Measurements from ENCODE around the gene COL7A1. TPM values are rescaled to one million over a fixed set of nuclear protein-coding genes. Genes with fewer than 3 reads are reported as not detected.

The COL7A1 gene
- total and polyA plus RNA-seq, 2 of the 8 experiments (the other 6 are each of a cell fraction or from before 2014, with no cell fraction given): 10.7 to 13.9 TPM

DNA sequence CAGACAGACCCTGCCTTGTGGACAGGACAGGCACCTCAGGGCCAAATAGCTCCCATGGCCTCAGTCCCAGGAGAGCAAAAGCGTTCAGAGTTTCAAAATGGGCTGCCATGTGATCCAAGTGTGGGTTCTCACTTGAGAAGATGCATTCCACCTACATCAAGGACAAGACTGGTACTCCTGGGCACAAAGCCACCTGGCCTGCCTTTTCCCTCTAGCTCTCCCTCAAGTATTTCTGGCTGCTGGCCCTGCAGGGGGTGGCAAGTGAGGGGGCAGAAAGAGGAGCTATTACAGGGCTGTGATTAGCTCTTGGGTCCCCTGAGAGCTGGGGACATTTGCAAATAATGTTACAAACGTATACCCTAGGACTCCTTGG is 6.5 kb upstream of the COL7A1 start (continued):
- TF ChIP-seq POLR2A (IDR thresholded peaks at IDR 0.05; ENCODE audit: control extremely low read depth in 1 of 2, low read depth in 2 of 2, low read length in 2 of 2) (no peak), GTF2F1 (IDR thresholded peaks at IDR 0.05; ENCODE audit: borderline replicate concordance, low read depth, low read length) (no peak)
- TF ChIP-seq, protein P1, sequence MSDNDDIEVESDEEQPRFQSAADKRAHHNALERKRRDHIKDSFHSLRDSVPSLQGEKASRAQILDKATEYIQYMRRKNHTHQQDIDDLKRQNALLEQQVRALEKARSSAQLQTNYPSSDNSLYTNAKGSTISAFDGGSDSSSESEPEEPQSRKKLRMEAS (IDR thresholded peaks at IDR 0.05): no peak

Data from H1 (cell line).